ENCODE results near the gene TMPRSS11A.

Gene TMPRSS11A

DNA sequence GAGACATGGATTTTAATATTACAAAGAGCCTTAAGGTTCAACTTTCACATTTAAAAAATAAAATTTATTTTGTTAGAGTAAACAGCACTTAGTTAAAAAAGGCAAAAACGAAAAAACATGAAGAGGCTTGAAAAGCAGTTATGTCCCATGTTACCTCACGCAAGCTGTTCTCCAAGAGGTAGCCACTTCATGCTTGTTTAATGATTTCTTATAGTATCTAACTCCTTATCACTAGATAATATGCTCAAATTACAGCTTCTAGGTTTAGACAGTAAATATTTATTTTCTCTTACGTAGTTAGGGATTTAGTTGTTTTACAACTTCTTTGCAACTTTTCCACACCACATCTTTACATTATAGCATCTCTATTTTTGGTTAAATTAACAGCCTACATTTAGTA lies 51.7 kb downstream of the TMPRSS11A start:
- no peak for DNase-seq

DNA sequence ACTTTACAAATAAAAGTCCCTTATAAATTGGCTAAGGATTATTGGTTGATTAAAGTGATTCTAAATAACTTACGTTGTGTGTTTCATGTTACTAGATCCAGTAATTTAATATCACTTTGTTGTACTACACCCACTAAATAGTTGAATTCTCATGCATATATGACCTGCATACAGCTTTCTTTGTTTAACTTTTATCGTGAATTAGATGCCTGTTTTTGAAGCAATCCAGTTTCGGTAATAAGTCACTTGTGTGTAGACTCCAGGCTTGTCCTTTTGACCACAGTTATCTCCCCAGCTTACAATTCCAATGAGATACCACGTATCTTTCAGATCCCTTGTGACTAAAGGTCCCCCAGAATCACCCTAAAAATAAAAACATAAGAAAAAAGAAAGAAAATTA lies 52.2 kb downstream of the TMPRSS11A start:
- no peak for DNase-seq

DNA sequence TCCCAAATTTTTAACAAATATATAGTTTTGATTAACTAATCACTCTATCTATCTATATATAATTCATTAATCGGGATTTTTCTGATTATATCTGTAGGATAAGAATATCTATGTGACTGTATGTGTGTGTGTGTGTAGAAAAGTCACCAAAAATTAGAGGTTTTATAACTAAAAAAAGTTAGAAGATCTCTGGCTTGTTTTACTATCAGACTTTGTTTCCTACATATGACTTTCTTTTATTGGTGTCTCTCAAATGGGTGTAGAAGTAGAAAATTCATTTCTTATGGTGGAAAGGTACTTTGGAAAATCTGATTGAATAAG lies 52.7 kb downstream of the TMPRSS11A start:
- DNase-seq, result no peak

DNA sequence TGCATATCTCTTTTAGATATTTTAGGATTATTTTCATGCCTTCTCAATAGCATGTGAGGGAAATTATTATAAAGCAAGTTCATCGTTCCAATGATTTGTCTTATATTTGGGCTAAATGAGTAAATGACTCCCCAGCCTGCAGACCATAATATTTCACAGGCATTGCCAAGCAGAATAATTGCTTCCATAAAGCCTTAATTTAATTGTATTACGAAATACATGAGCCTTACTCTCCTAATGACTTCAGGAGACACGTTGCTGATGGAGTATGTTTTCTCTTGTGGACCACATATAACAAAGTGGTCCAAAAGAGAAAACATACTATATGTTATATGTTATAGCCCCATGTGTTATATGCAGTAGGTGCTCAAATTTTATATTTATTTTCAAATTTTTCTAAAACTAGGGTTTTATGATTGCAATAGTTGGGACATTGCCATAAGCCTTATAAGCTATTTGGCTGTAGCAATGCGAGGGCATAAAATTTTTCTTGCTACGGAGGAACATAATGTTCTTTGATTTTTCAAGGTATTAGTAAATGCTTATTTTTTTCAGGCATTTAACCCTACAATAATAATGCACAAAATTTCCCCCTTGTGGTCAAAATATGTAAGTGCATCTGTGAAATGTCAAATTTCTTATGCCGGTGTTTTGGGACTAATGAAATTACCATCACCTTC lies 53.2 kb downstream of the TMPRSS11A start:
- no peak for DNase-seq

DNA sequence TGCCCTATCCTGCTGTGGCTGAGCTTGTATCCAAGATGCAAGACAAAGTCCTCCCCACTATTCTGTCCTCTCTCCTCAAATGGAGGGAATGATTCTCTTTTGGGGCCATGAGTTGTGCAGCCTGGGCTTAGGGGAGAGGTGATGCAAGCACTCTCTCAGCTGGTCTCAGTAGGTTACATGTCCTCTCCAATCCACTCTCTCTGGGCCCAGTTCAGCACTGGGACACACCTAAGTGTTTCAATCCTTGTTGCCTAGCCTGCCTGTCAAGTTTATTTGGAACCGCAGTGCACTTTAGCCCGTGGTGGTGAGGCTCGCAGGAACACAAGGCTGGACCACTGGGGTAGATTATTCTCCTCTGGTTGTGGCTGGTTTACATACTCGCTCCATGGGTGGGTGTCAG lies 55.6 kb downstream of the TMPRSS11A start:
- no peak for DNase-seq

DNA sequence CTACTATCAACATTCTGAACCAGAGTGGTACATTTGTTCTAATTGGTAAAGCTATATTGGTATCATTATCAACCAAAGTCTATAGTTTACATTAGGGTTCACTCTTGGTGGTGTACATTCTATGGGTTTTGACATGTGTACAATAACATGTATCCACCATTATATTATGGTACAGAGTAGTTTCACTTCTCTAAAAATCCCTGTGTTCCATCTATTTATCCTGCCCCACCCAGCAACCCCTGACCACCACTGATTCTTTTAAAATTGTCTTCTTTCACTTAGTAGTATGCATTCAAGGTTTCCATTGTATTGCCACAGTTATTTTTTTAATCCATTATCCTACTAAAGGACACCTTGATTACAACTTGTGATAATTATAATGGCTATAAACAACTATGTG lies 64.2 kb downstream of the TMPRSS11A start:
- DNase-seq, result no peak

DNA sequence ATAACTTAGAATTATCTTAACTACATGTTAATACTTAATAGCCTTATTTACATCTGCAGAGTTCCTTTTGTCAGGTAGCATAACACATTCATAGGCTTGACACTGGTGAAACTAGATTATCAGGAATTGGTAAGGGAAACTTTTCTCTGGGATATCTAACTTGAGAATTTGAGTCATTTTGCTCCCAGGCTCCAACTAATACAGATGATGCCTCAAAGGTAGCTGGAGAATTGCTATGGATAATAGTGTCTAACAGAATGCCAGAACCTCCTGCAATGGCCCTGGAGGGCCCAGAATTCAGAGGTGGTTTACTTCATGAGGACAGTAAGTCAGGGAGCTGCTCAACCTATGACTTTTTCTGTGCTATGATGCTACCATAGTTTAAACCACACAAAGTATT lies 65.6 kb downstream of the TMPRSS11A start:
- no peak for DNase-seq

DNA sequence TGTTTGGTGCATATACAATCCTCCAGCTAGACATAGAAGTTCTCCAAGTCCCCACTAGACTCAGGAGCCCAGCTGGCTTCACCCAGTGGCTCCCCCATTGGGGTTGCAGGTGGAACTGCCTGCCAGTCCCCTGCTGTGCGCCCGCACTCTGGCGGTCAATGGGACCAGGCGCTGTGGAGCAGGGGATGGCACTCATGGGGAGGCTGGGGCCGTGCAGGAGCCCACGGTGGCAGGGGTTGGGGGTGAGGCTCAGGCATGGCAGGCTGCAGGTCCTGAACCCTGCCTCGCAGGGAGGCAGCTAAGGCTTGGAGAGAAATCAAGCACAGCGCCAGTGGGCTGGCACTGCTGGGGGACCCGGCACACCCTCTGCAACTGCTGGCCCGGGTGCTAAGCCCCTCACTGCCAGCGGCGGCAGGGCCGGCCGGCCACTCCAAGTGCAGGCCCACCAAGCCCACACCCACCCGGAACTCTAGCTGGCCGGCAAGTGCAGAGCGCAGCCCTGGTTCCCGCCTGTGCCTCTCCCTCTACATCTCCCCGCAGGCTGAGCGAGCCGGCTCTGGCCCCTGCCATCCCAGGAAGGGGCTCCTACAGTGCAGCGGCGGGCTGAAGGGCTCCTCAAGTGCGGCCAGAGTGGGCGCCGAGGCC lies 66.8 kb downstream of the TMPRSS11A start:
- DNase-seq, result no peak

DNA sequence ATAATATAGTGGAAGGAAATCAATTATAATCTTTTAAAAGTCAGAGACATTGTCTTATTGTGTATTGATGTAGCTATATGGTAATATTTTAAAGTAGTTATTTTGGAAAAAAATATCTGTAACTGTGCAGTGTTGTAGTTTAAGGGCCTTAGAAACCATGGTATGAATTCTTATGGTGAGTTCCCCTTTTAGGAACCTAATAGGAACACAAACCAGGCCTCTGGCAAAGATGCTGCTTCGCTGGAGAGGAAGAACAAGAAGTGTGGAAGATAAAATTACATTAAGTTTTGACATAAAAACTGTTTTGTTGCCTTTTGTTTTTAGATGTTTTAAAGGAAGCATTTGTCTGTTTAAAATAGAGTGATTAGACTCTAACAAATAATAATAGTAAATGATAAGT lies 68.6 kb downstream of the TMPRSS11A start:
- no peak for DNase-seq

DNA sequence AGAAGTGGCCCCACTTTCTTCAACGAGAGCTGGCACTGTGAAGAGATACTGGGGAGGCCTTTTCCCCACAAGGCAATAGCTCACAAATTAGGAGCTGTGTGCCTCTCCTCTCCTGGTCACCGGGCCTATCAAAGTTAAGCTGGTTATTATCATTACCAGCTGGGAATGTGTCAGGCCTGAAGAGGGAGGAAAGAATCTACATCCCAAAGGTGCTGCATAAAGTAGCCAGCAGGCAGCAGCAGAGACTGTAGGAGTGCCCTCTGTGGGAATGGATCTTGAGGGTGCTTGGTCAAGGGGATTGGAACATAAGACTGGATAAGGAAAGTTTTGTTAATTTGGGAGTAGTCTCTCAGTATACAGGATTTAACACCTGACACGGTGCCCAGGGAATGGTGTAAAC lies 70.4 kb downstream of the TMPRSS11A start:
- no peak for DNase-seq

DNA sequence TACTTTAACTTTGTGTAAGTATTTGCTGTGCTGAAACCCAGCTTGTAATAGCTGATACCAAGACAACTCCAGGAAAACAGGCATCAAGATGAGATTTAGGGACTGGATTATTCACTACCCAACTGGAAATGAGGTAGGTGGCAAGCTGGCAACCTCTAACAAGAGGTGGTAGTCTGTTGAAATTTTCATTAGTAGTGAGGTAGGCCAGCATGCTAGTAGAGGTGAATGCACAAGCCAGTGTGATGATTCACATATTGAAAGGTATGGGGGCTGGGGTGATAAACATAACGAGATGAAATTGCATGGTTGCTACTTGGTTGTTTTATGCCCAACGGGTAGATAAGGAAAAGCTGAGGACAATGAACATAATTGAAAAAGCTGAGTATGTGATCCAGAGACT lies 71.0 kb downstream of the TMPRSS11A start:
- DNase-seq, result no peak

DNA sequence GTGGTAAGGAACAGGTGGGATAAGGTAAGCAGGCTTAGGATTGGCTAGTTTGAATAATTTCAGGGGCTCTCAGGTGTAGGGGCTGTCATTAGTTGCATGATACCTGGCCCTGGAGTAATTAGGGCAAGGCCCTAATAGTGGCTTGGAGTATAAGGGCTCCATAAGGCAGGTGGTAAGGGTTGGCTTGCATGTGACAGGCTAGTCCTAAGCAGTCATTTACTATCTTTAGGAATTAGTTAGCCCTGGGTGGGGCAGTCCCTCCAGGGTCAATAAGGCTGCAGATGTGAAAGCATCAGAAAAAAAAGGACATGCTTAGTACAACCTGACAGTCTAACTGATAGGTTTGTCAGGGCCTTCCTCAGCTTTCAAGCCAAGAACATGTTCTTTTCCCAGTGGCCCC lies 71.6 kb downstream of the TMPRSS11A start:
- no peak for DNase-seq

DNA sequence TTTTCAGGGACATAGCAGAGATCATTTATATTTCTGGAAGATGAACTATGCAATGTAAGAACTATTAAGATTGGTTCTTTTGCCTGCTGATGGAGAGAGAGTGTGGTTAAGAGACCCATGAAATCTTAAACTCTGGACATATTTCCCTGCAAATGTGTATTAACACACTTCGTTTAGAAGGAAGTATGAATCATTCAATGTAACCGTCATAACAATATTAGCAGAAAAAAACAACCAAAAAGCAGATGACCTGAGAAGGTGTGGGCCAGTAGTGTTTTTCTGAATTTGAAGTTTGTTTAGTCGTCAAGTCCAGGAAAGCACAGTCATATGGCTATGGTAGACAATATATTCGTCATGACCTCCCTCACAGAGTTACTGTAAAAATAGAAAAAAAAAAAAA lies 77.0 kb downstream of the TMPRSS11A start:
- DNase-seq, result no peak

DNA sequence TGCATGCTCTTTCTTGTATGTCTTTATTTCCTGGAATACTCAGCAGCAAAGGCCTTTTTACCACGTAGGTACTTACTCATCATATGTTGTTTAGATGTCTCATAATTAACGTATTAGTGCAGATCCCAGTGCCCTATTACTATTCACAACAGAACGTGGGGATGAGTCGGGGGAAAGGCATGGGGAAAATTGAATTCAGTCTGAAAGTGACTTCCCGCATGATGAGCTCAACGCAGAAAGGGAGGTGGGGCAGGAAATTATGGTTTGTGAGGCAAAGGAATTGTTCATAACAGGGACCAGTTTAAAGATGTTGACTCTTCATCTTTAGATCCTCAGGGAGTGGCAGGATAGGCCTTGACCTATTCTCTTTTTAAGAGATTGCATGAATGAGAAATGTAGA lies 77.5 kb downstream of the TMPRSS11A start:
- no peak for DNase-seq

DNA sequence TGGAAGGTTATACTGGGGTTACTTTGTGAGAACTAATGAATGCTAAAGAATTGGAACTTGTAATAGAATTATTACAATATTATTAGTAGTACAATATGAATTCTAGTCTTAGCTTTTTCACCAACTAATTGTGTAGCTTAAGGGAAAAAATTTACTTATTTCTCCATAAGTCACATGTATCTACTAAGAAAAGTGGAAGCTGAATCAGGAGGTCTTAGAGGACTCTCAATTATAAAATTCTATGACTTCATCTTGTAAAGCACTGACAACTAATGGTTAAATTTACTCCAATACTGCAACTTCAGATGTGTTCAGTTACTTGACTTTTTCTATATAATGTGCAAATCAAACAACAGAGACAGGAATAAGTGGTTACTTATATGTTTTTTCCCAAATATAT lies 78.6 kb downstream of the TMPRSS11A start:
- DNase-seq, result no peak

DNA sequence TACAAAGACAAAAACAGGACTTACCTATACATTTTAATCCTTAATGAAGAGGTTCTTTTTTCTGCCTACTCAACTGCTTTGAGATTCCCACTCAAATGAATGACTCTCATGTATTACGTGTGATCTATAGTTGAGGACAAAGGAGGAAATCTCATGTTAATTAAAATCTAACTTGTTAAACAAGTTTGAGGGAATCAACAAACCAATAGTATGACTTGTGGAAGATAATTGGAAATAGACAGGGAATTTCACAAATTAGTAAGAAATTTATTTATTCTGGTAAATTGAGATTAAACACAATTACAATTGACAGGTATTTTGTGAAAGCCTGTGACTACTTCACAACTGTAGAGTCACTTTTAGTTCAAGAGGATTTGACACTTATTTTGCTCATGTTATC lies 79.4 kb downstream of the TMPRSS11A start, which contains the start of gene TMPRSS11D:
Gene TMPRSS11D, minus strand, starts transcription at position 101 of the 400 bp plus-strand sequence. Its CDS starts 69 bp downstream, at position 32.
- no peak for DNase-seq

DNA sequence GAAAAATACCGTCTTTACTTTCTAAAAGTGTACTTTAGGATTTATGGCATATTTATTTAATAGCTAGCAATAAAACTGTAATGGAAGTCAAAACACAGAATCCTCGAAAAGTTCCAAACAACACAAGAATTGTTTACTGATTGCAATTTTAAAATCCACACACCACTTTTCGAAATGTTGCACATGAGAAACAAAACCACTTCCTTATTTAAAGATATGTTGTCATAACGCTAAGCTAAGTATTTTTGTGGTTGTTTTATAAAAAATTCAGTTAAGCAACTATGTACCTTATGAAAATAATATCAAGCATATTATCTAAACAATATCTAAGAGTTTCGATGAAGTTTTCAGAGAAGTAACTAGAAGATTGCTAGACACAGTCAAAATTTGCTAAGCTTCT lies 79.8 kb downstream of the TMPRSS11A start:
- no peak for DNase-seq

DNA sequence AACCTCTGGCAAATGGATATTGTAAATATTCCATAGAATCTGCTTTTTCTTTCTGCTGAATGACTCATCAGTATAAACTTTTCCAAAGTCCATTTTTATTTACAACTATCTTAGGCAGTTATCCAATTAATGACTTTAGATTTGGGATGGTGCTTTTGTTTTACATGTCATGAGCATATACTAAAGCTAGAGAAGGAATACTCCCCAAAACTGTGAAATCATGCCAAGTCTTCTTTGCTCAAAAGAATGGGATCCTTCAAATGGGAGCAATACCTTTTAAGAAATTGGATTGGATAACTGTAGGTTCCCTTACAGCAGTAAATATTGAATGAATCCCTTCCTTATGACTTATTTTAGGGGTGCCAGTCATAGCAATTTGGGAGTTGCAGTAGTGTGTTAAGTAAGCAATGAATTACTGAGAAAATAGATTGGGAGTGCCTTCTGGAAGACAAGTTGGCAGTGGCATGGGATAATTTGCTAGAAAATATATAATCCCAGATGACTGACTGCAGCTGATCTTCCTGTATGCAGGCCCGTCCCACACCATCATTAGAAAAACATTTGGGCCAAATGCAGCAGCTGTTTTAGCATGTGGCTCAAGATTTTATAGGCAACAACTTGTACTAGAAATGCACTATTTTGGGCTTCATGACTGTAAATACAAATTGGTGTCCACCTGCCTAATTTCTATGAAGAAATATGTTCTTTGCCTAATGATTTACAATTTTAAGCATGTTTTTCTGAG lies 82.3 kb downstream of the TMPRSS11A start:
- DNase-seq, result no peak

DNA sequence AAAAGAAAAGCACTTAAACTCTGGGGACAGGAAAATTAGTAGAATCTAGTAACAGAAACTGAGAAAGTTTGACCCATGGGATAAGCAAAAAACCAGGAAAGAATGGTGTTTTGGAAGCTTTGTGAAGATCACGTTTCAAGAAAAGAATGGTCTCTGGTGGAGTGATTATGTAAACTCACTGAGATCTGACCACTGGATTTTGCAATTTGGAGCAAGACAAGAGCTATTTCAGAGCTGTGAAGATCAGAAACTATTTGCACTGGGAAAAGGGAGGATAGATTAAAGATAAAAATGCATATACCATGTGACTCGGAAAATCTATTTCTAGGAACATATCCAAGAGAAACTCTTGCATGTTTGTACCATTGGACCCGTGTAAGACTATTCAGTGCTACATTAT lies 83.8 kb downstream of the TMPRSS11A start:
- DNase-seq, result no peak

DNA sequence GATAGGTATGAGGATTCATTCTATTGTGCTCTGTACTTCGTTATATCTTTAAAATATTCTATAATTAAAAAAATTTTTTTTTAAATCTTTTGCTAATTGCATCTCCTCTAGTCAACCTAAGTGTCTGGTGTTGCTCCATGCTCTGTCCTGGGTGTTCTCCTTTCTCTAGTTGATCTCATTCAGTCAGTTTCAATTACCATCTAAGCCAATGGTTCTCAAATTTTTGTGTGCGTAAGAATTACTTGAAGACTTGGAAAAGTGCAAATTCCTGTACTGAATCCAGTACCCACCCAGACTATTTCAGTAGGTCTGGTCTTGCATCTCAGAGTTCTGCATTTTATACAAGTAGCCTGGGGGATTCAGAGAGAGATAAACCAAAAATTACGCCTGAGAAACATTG lies 86.2 kb downstream of the TMPRSS11A start:
- no peak for DNase-seq

DNA sequence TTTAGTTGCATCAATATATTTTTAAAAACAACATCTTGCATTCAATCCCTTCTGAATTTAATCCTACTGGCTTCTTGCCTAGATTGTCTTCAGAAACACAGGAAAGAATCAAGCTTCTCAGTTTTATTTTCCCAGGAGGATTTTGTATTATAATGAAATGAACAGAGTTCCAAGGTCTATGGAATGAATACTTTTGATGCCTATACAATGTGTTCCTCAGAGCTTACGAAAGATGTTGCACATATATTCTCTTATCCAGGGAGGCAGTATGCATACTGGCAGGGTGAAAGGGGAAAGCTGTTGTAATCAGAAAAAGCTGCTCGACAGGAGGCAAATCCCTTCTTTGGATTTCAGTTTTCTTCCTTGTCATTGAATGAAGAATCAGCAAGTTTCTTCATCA lies 88.3 kb downstream of the TMPRSS11A start:
- no peak for DNase-seq

DNA sequence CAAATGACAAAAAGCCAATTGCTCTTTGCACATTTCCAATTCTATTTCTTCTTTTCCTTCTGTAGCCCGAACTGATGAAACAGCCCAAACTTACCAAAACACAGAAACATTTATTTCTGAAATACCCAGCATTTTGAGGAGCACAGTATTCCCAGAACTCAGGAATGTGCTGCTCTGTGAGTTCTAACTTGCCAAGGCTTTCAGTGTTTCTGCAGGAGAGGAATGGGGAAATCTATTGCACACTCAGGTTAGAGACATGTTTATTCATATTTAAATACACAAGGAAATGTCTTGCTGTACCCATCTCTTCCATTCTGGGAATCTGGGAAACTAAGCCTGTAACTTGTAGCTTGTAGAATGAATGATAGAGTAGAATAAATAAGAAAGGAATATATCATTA lies 90.2 kb downstream of the TMPRSS11A start:
- no peak for DNase-seq

DNA sequence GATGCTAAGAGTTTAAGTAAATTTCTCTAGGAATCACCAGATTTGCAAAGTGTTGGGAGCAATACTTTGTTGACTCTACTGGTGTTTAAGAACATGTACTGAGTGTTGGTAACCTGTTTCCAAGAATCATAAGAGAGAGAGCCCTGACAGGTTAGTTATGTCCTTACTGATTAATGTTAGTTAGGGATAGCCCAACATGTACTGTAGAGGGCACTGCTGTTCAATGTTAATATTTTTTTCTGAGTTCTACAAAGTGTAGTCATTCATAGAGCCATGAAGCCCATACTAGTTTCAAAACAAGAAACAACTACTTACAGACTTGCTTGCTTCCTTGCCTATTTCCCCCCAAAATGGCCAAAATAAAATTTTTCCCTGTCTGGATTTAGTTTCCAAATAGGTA lies 91.4 kb downstream of the TMPRSS11A start:
- peak; percentile 37 for DNase-seq

DNA sequence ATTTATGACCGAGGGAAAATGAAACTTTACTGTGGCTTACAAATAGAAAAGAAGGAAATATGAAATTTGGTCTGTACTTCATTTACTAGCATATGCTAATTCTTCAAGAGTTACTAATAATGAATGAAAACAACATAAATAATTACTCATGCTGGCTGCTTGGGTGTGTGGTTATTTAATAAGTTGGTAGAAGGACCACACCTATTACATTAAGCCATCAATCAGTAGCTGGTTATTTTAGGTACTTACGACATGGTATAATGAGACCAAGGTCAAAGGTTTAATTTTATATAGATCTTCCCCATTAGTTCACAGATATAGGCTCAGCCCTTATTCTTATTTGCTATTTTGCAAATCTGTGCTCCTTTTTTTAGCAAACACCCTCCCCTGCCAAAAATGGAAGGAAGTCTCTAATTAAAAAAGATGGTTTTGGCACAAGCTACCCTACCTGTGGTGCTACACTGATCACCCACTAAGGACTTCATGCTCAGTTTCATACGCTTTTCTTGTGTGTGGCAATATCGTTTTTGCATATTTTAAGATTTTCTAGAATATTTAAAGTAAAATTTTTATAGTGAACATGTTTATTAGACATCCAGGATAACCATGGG lies 93.6 kb downstream of the TMPRSS11A start:
- no peak for DNase-seq
